Activated T-cell treated with anti-CD3 and anti-CD28 coated beads, Interleukin-2, amount 50 U/mL, for 24 hours (primary cell): ENCODE measurements around the gene ZFP37.
"Not testable (repeated sequence)": the region's sequence is repeated elsewhere in the genome, so short reads cannot be mapped to it uniquely, and the experiment has no call there.

Experiments used
- DNase-seq: peaks from one replicate; pipeline ENCODE4 v3.0.0-alpha.2; 2020
- H3K27ac Mint-ChIP-seq: 2 replicates; pipeline ENCODE4 v1.8.0; 2020; ENCODE audit warnings: mild to moderate bottlenecking, mixed read lengths
- H3K27me3 Mint-ChIP-seq: 2 replicates; pipeline ENCODE4 v1.8.0; 2020; ENCODE audit warnings: mixed read lengths
- H3K36me3 Mint-ChIP-seq: 2 replicates; pipeline ENCODE4 v1.8.0; 2020; ENCODE audit warnings: low read depth, mixed read lengths
- H3K4me1 Mint-ChIP-seq: 2 replicates; pipeline ENCODE4 v1.8.0; 2020; ENCODE audit warnings: low read depth, mixed read lengths
- H3K4me3 Mint-ChIP-seq: 2 replicates; pipeline ENCODE4 v1.8.0; 2020; ENCODE audit warnings: mild to moderate bottlenecking, moderate library complexity, mixed read lengths
- H3K9me3 Mint-ChIP-seq: 2 replicates; pipeline ENCODE4 v1.8.0; 2020; ENCODE audit warnings: mixed read lengths

ZFP37 gene

DNA sequence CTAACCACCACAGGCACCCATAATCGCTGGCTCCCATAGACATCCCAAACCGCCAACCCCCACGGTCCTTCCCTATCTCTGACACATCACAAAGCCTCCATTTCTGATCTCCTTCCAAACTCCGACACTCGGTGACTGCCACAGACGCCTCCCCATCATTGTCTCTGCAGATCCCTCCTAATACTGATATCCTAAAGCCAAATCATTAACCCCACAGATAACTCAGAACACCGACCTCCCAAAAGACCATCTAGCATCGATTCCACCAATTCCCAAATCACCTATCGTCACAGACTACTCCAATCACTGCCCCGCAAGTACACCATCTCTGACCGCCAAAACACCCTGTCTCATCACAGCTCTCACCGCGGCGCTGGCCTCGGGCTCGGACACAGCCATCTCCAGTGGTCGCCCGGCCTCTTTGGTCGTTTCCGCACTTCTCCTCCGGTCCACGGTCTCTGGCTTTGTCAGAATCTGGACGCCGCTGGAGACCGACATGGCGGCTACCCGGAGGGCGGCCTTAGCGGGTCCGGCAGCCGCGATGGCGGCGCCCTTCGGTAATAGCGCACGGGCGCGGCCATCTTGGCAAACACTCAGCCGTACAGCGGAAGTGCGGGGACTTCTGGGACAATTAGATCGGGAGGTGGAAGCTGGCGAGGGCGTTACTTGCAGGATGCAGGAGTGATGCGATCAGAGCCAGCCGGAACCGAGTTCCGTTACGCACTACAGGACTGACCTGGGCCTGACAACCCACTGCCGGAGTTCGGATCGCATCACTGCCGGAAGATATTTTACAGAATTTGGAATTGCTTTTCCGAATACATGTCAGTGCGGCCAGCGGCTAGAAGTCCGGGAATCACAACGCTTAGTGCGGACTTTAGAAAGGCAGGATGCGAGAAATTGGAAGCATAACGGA lies at the start of gene ZFP37:
TSS of gene ZFP37 (minus strand) at position 534 of the 916 bp plus-strand sequence. CDS start at position 498, 36 bp downstream.
- Mint-ChIP-seq H3K4me1 (no peaks in the 10 kb centered on the region), H3K27ac (no peak within 1 kb of the TSS), H3K9me3 (peaks cover 11% of the 10 kb centered on the region), H3K4me3 (no peak within 1 kb of the TSS), H3K36me3 (peaks cover 7% of the 10 kb centered on the region), H3K27me3 (peaks cover 18% of the 10 kb centered on the region)
- peak; percentile 85 for DNase-seq

DNA sequence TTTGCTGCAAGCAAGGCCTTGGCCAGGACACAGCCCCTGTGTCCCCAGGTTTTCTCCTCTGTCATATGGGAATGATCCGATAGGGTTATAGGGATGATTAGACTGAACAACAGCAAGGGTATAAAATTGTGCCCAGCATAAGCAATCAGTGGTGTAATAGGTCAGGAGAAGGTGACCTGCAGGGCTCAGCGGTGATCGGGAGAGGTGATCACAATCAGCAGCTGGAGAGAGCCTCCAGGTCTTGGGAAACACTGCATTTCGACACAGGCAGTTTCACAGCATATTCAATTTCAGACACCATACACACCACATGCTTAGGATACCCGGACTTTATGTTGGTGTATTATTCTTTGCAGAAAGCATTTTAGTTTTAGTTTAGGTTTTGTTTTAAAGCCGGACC lies 48.8 kb upstream of the ZFP37 start:
- H3K4me3 Mint-ChIP-seq, H3K4me1 Mint-ChIP-seq, H3K36me3 Mint-ChIP-seq, DNase-seq, H3K27me3 Mint-ChIP-seq, H3K9me3 Mint-ChIP-seq, H3K27ac Mint-ChIP-seq: not testable (repeated sequence)

DNA sequence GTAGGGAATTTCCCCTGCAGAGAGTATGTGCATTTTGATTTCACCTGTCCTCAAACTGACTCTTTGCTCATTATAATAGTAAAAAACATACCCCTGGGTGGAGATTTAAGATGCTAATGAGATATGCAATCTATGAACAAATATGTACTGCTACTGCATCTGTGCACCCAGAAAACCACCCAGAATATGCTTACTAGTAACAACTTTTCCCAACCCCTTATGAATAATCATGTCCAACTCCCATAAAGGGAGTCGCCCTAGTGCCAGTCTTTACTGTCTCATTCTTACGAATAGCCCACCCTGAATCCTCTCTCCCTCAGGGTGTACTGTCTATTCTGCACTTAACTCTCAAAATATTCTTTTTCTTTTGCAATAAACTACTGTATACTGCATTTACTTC lies 39.0 kb upstream of the ZFP37 start:
- Mint-ChIP-seq H3K9me3 (no peaks in the 10 kb centered on the region), H3K27me3 (peaks cover 71% of the 10 kb centered on the region), H3K4me1 (no peaks in the 10 kb centered on the region), H3K27ac (no peak overlapping the region), H3K4me3 (no peak overlapping the region), H3K36me3 (no peaks in the 10 kb centered on the region)
- DNase-seq = no peak

DNA sequence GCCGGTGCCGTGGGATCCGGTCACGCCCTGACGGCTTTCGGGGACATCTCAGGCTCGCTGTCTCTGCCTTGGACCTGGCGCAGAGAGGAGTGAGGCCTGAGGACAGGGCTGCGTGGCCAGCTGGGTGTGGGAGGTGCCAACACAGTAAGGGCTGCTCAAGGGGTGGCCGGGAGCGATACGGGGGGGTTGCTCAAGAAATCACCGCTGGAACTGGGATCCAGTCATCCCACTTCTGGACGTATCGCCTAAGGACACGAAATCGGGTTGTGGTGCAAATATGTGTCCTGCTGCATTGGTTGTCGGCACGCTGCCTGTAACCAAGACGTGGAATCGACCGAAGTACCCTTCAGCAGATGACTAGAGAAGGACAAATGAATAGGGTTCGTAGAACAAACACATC lies 33.4 kb upstream of the ZFP37 start:
- H3K27ac Mint-ChIP-seq = not testable (repeated sequence)

DNA sequence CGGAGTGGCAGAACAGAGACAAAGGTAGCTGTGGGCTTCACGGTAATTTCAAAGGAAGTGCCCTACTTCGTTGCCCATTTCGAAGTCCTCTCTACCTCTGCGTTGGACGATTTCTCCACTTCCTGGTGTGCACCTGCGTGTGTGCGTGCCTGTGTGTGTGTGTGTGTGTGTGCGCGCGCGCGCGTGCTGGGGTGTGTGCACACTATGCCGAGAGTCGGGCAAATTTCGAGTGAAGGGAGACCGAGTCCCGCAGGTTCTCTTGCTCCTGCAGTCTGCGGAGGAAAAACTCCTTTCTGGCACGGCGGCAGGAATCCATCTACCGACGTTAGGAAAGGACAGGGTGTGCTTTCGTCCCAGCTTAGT lies 32.6 kb upstream of the ZFP37 start:
- not testable (repeated sequence) for DNase-seq, H3K4me1 Mint-ChIP-seq, H3K4me3 Mint-ChIP-seq, H3K27ac Mint-ChIP-seq, H3K36me3 Mint-ChIP-seq, H3K9me3 Mint-ChIP-seq
- H3K27me3 Mint-ChIP-seq = peaks cover 33% of the 10 kb centered on the region

More for the DNA sequence above, 33.4 kb upstream of the ZFP37 start:
- not testable (repeated sequence) for H3K9me3 Mint-ChIP-seq, H3K4me1 Mint-ChIP-seq, DNase-seq, H3K4me3 Mint-ChIP-seq, H3K36me3 Mint-ChIP-seq
- H3K27me3 Mint-ChIP-seq = peaks cover 38% of the 10 kb centered on the region

DNA sequence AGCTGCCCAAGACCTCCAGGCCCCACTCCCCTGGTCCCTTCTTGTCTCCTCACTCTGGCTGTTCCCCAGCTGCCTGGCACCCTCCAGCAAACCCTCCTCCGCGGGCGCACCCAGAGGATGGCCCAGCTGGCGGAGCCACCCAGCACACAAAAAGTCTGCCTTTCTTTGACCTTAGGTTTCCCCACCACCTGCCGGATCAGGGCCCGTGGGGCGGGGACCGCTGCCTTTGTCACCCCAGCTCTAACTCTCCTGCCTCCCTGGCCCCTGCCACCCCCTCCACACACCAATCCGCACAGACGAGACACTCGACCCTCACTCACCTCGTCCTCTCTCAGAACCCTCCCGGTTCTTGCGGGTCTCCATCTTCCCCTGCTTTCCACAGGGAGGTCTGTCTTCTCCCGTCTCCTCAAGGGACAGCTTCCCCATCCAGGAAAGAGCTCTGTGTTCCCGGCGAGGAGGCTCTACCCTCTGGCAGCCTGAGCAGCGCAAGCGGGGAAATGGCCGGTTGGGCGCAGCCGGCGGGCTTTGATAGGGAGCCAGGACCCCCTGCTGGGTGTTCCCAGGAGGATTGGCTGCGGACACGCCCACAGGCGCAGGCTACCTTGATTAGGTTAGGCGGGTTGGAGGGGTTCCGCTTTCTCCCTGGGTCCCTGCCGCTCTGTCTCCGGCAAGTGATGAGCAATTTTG lies 32.1 kb upstream of the ZFP37 start:
- H3K4me1 Mint-ChIP-seq, H3K9me3 Mint-ChIP-seq, H3K27ac Mint-ChIP-seq, DNase-seq, H3K4me3 Mint-ChIP-seq, H3K36me3 Mint-ChIP-seq: not testable (repeated sequence)
- H3K27me3 Mint-ChIP-seq = peaks cover 30% of the 10 kb centered on the region

DNA sequence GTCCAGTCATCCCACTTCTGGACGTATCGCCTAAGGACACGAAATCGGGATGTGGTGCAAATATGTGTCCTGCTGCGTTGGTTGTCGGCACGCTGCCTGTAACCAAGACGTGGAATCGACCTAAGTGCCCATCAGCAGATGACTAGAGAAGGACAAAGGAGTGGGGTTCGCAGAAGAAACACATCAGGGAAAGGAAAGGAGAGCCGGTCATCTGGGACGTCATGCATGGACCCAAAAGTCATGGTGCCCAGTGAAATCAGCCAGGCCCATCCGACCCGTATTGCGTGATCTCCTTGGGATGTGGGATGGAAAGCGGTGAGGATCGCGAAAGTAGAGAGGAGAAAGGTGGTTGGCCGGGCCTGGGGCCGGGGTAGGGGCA lies 6.4 kb upstream of the ZFP37 start:
- not testable (repeated sequence) for H3K4me1 Mint-ChIP-seq, H3K27ac Mint-ChIP-seq, H3K4me3 Mint-ChIP-seq, H3K36me3 Mint-ChIP-seq
- peak; percentile 29 for DNase-seq
- peaks cover 11% of the 10 kb centered on the region for H3K9me3 Mint-ChIP-seq
- peaks cover 16% of the 10 kb centered on the region for H3K27me3 Mint-ChIP-seq

DNA sequence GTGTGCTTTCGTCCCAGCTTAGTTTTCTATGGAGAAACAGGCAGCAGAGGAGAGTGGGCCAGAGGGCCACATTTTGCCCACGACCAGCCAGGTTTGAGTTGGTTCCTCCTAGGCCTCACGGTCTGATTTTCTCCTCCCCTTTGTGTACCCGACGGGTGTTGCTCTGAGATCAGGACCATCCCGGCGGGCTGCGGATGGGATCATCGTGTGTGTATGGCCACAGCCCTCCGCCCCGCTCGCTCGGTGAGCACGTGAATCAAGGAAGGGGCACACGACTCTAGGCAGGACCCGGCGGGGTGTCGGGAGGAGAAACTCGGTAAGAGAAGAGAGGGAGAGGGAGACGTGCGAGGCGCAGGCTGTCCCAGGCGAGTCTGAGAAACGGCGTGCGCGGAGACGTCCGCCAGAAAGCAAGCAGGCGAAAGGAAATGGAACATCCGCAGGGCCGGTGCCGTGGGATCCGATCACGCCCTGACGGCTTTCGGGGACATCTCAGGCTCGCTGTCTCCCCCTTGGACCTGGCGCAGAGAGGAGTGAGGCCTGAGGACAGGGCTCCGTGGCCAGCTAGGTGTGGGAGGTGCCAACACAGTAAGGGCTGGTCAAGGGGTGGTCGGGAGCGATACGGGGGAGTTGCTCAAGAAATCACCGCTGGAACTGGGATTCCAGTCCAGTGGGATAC lies 5.9 kb upstream of the ZFP37 start:
- H3K27ac Mint-ChIP-seq, H3K36me3 Mint-ChIP-seq, H3K4me1 Mint-ChIP-seq, H3K4me3 Mint-ChIP-seq: not testable (repeated sequence)
- peaks cover 11% of the 10 kb centered on the region for H3K9me3 Mint-ChIP-seq
- peaks cover 18% of the 10 kb centered on the region for H3K27me3 Mint-ChIP-seq
- DNase-seq = peak; percentile 31

DNA sequence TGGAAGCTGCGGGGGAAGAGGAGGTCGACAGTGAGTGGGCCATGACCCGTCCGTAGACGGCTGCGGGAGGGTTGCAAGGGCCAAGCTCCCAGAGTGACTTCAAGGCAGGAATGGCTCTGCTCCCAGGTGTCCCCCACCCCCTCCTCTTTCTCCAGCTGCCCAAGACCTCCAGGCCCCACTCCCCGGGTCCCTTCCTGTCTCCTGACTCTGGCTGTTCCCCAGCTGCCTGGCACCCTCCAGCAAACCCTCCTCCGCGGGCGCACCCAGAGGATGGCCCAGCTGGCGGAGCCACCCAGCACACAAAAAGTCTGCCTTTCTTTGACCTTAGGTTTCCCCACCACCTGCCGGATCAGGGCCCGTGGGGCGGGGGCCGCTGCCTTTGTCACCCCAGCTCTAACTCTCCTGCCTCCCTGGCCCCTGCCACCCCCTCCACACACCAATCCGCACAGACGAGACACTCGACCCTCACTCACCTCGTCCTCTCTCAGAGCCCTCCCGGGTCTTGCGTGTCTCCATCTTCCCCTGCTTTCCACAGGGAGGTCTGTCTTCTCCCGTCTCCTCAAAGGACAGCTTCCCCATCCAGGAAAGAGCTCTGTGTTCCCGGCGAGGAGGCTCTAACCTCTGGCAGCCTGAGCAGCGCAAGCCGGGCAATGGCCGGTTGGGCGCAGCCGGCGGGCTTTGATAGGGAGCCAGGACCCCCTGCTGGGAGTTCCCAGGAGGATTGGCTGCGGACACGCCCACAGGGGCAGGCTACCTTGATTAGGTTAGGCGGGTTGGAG lies 4.7 kb upstream of the ZFP37 start:
- peaks cover 18% of the 10 kb centered on the region for H3K27me3 Mint-ChIP-seq
- H3K4me1 Mint-ChIP-seq, H3K27ac Mint-ChIP-seq, H3K36me3 Mint-ChIP-seq, H3K4me3 Mint-ChIP-seq: not testable (repeated sequence)
- H3K9me3 Mint-ChIP-seq = peaks cover 11% of the 10 kb centered on the region
- DNase-seq = peak; percentile 41

DNA sequence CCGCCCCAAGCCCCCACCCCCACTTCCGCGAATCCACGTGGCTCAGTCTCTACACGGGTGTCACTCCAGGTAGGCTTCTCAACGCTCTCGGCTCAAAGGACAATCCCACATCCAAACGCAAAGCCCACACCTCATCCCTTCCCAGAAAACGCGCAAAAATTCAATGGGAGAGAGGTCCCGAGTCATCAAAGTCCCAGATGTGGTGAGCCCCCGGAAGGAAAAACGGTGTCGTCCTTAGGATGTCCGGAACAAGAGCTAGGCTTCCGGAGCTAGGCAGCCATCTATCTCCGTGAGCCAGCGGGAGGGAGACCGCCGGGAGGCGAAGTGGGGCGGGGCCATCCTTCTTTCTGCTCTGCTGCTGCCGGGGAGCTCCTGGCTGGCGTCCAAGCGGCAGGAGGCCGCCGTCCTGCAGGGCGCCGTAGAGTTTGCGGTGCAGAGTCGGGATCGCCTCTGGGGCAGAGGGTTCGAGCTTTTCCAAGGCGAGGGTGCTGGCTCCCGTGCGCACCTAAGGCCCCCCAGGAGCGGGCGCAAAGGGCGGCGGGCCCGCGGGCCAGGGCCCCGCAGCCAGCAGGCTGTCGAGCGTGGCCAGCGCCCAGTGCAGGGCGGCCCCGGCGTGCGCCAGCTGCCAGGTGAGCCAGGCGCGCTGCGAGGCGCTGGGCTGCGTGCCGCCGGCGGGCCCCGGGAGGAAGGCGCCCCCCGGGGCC lies 3.2 kb upstream of the ZFP37 start:
- peak; percentile 26 for DNase-seq
- not testable (repeated sequence) for H3K27ac Mint-ChIP-seq, H3K4me1 Mint-ChIP-seq, H3K4me3 Mint-ChIP-seq, H3K36me3 Mint-ChIP-seq
- peaks cover 18% of the 10 kb centered on the region for H3K27me3 Mint-ChIP-seq
- peaks cover 11% of the 10 kb centered on the region for H3K9me3 Mint-ChIP-seq

DNA sequence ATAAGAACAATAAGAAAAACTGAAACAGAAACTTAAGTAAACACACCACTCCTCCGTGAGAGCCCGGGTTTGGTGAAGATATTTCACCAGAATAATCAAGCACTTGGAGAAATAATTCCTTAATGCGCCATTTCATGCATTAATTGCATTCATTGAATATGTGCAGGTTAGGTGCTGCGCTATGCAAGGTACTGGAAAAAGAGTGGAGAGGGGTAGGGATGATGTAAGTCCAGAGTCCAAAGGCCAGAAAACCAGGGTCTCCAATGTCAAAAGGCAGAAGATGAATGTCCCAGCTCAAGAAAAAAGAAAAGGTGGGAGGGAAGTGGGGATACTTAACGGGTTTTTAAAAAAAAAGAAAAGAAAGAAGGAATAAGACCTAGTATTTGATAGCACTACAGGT lies 669 bp upstream of the ZFP37 start:
- peaks cover 11% of the 10 kb centered on the region for H3K9me3 Mint-ChIP-seq
- no peak for DNase-seq
- no peak overlapping the region for H3K27ac Mint-ChIP-seq
- H3K4me3 Mint-ChIP-seq = no peak overlapping the region
- peaks cover 18% of the 10 kb centered on the region for H3K27me3 Mint-ChIP-seq
- H3K4me1 Mint-ChIP-seq = no peaks in the 10 kb centered on the region
- peaks cover 7% of the 10 kb centered on the region for H3K36me3 Mint-ChIP-seq

DNA sequence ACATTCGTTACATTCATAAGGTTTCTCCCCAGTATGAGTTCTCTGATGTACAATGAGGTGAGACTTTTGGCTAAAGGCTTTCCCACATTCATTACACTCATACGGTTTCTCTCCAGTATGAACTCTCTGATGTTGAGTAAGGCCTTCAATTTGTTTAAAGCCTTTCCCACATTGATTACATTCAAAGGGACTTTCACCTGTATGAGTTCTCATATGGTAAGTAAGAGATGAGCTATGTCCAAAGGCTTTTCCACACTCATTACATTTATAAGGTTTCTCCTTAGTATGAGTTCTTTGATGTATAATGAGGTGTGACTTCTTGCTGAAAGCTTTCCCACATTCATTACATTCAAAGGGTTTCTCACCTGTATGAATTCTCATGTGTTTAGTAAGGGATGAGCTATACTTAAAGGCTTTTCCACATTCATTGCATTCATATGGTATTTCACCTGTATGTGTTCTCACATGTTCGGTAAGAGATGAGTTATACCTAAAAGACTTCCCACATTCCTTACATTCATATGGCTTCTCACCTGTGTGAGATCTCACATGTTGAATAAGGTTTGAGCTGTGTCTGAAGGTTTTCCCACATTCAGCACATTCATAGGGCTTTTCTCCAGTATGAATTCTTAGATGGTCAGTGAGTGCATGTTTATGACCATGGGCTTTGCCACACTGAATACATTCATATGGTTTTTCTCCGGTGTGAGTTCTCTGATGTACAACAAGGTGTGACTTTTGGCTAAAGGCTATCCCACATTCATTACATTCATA lies 13.5 kb downstream of the ZFP37 start:
- no peak for DNase-seq
- peaks cover 65% of the 10 kb centered on the region for H3K9me3 Mint-ChIP-seq

DNA sequence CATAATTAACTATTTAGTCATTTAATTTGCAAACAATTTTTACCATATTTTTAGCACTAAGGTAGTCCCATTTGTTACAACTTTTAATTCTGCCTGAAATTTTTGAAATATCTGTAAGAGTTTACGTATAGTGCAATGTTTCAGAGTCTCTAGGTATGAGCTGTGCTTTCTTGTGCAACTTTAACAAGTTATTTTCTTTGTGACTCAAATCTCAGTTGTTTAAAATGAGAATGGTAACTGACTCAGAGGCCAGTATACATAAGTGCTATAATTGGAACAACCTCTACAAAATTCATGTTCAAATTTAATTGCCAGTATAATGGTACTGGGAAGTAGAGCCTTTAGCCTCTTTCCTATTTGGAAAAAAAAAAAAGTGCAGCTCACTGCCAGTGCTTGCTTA lies 30.3 kb downstream of the ZFP37 start:
- H3K4me3 Mint-ChIP-seq = no peak overlapping the region
- no peaks in the 10 kb centered on the region for H3K27me3 Mint-ChIP-seq

More for the DNA sequence above, 13.5 kb downstream of the ZFP37 start:
- Mint-ChIP-seq H3K27me3 (no peaks in the 10 kb centered on the region), H3K4me1 (no peaks in the 10 kb centered on the region), H3K27ac (no peak overlapping the region), H3K36me3 (peaks cover 74% of the 10 kb centered on the region), H3K4me3 (no peak overlapping the region)

More for the DNA sequence above, 30.3 kb downstream of the ZFP37 start:
- H3K9me3 Mint-ChIP-seq = peaks cover 57% of the 10 kb centered on the region
- no peak for DNase-seq
- no peaks in the 10 kb centered on the region for H3K36me3 Mint-ChIP-seq
- H3K27ac Mint-ChIP-seq = no peak overlapping the region
- no peaks in the 10 kb centered on the region for H3K4me1 Mint-ChIP-seq
